ENCODE results near the gene DGKD. TPM values are rescaled to one million over a fixed set of nuclear protein-coding genes. Genes with fewer than 3 reads are reported as not detected.

DGKD gene
- 8.8 and 11.1 TPM in 2 replicates for total RNA-seq

GRCh38 chr2:233353769-233354499 is at the start of gene DGKD:
DGKD (plus strand) TSS chr2:233354494; CDS start chr2:233354519, 25 bp downstream.

GRCh38 chr2:233307565-233307964 is 46.7 kb upstream of the DGKD start, which contains the start of gene SAG:
SAG (plus strand) TSS chr2:233307816; CDS start chr2:233309190, 1,374 bp downstream.

Small RNA genes within 50 kb of the gene (small RNA-seq; reads per million reads assigned to genes)
- not detected for gene RF00019

Other genes starting within 250 kb of the DGKD start
- 39.6 and 43.1 TPM in 2 replicates for gene ATG16L1, start 102.8 kb upstream of the DGKD start, total RNA-seq
- gene SAG, start 46.7 kb upstream of the DGKD start, total RNA-seq = not detected in 2 replicates
- 32.0 and 36.6 TPM in 2 replicates for gene USP40, start 212.3 kb downstream of the DGKD start, total RNA-seq

Data from thoracic aorta endothelial cell (primary cell).